AG10803 (cell line): ENCODE measurements around the gene CDON.
A peak's percentile ranks its signal among the peaks of the same experiment; 100 is the strongest.

Source experiments
- DNase-seq: peaks from one replicate; pipeline ENCODE4 v3.0.0; 2010; ENCODE audit warnings: low read depth
- H3K4me3 ChIP-seq: 2 replicates; pipeline ENCODE4 v1.5.1; 2011; ENCODE audit warnings: mild to moderate bottlenecking, low read length, control low read depth
- CTCF ChIP-seq: conservative IDR thresholded peaks from 2 replicates; pipeline ENCODE4 v1.5.1; 2011; ENCODE audit warnings: mild to moderate bottlenecking, low read length, control low read depth, inconsistent platforms

CDON gene

GRCh38 chr11:125952559-125952958 lies 110.1 kb downstream of the CDON start:
- no peak for TF ChIP-seq CTCF
- no peak overlapping the region for H3K4me3 ChIP-seq
- no peak for DNase-seq

DNA sequence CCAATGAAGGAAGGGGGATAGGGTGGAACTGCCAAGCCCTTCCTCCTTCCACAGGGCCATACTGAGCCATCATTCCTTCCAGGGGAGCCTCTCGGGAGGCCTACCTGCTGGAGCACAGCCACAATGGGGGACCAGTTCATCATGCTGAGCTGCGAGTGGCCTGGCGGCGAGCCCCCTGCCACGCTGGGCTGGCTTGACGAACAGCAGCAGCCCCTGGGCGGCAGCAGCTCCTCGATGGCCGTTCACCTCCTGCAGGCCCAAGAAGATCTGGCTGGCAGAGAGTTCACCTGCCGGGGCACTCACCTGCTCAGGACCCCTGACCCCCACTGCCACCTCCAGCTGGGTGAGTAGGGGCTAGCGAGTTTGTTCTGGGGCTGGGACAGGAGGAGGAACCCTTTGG lies 110.9 kb downstream of the CDON start:
- no peak for TF ChIP-seq CTCF
- DNase-seq = no peak
- no peak overlapping the region for H3K4me3 ChIP-seq

DNA sequence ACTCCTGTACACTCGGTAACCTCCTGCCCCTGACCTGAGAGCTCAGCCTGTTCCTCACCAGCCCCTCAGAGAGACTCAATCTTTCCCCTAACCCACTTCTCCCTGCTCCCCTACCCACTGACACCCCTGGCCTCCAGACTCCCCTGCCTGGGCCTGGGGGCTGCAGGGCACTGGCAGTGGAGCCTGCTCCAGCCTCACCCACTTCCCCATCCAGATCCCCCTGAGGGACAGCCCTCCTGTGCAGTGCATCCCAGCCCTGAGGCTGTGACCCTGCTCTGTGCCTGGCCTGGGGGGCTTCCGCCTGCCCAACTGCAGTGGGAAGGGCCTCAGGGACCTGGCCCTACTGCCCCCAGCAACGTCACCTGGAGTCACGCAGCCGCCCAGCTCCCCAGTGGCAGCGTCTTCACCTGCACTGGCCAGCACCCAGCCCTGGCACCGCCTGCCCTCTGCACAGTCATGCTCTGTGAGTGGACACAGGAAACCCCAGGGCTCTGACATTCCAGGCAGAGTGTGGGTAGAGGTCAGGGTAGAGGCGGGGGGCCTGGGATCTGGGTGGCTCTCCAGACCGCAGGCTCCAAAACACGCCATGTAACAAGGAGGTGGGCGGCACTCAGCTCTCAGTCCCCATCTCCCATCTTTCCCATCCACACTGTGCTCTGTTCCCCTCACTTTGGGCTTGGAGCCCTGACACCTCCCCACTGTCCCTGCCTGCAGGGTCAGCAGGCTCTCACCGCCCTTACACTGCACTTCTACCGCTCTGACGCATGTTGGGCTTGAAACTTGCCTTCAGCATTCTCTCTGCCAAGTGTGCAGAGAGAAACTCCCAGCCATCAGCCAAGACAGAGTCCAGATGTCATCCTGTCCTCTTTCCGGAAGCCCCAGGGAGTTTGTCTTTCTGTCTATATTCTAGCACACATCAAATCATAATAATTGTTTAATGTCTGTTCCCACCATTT lies 111.7 kb downstream of the CDON start:
- no peak overlapping the region for H3K4me3 ChIP-seq
- no peak for TF ChIP-seq CTCF
- peak; percentile 28 for DNase-seq

- no peak for TF ChIP-seq CTCF
- DNase-seq = no peak
- no peak overlapping the region for H3K4me3 ChIP-seq
Measured at GRCh38 chr11:125950178-125950490, 112.5 kb downstream of the CDON start.

- no peak for TF ChIP-seq CTCF
- no peak for DNase-seq
Measured at GRCh38 chr11:125949271-125950177, 113.1 kb downstream of the CDON start.

DNA sequence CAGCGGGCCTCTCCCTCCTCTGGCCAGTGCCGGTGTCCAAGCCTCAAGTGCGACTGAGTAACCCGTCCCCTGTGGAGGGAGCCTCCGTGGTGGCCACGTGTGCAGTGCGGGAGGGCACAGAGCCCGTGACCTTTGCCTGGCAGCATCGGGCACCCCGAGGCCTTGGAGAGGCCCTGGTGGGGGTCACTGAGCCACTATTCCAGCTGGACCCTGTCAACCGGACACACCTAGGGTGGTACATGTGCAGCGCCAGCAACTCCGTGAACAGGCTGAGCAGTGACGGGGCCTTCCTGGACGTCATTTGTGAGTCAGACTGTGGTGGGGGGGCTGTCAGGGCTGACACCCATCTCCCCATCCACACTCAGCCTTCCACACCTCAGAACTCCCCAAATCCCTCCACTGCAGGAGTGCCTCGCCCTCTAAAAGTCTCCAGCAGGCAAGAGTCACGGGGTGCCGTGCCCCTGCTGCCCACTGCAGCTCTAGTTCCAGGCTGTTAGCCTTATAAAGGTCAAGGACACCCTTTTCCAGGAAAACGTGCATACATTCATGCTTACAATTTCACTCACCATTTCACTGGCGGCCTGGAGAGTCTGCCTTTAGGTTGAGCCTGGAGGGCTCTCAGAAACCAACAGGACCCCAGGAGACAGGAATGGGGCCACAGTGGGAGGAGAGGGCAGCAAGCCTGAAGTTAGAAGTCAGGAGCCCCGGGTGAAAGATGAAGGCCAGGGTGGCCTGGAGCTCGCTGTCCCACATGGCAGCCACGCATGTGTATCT lies 114.2 kb downstream of the CDON start:
- no peak for TF ChIP-seq CTCF
- no peak overlapping the region for H3K4me3 ChIP-seq
- no peak for DNase-seq

More at GRCh38 chr11:125949271-125950177, 113.1 kb downstream of the CDON start:
- no peak overlapping the region for H3K4me3 ChIP-seq
